Kidney (tissue), 14 donors: ENCODE results near the gene WNT7A. TPM values are rescaled to one million over a fixed set of nuclear protein-coding genes. Genes with fewer than 3 reads are reported as not detected.

Source experiments
- DNase-seq, 5 donors: peaks; one replicate each; pipeline ENCODE4 v3.0.0-alpha.2; 2013 to 2020
- FAIRE-seq: peaks from 2 replicates; lab custom pipeline; 2012; peaks lifted over from hg19 to GRCh38; lab: Jason Lieb, UNC
- H3K27ac ChIP-seq, 2 donors: one replicate each; pipeline ENCODE4 v1.7.0; 2013; ENCODE audit warnings: low read depth in 2 of 2, low read length in 2 of 2, inconsistent platforms in 1 of 2
- H3K27me3 ChIP-seq: one replicate; pipeline ENCODE4 v1.7.1; 2013; ENCODE audit warnings: low read length, inconsistent platforms; ENCODE audit not compliant: control insufficient read depth, insufficient read depth
- H3K36me3 ChIP-seq, 3 donors: one replicate each; pipeline versions ENCODE4 v1.7.0 to v1.7.1; 2013; ENCODE audit warnings: low read length in 3 of 3, control low read depth in 1 of 3, inconsistent platforms in 1 of 3; ENCODE audit not compliant: insufficient read depth in 3 of 3, control insufficient read depth in 2 of 3
- H3K4me1 ChIP-seq, 3 donors: one replicate each; pipeline versions ENCODE4 v1.7.0 to v1.7.1; 2013; ENCODE audit warnings: low read length in 3 of 3, inconsistent platforms in 1 of 3, low read depth in 1 of 3; ENCODE audit not compliant: control insufficient read depth in 2 of 3, insufficient read depth in 2 of 3
- H3K4me3 ChIP-seq, 3 donors: one replicate each; pipeline versions ENCODE4 v1.7.0 to v1.8.1; 2013; ENCODE audit warnings: low read length in 3 of 3, control low read depth in 1 of 3, inconsistent platforms in 1 of 3
- H3K9ac ChIP-seq, 3 donors: one replicate each; pipeline versions ENCODE4 v1.7.0 to v1.7.1; 2013; ENCODE audit warnings: low read length in 3 of 3, control low read depth in 1 of 3, inconsistent platforms in 1 of 3
- H3K9me3 ChIP-seq, 3 donors: one replicate each; pipeline versions ENCODE4 v1.7.0 to v1.7.1; 2013; ENCODE audit warnings: low read length in 3 of 3, control low read depth in 1 of 3, inconsistent platforms in 1 of 3; ENCODE audit not compliant: control insufficient read depth in 2 of 3, insufficient read depth in 1 of 3
- CTCF ChIP-seq: IDR thresholded peaks from 3 replicates; pipeline ENCODE4 v1.5.1; 2012; ENCODE audit warnings: mild to moderate bottlenecking, moderate library complexity, borderline replicate concordance; ENCODE audit not compliant: insufficient read depth; ENCODE audit errors: extremely low read depth
- intact Hi-C: fragments of 100-400 bp; cut with DNase I; formaldehyde crosslinking; loops from one replicate; pipeline ENCODE4 v1.11.1; 2022
- polyA plus RNA-seq: library from polyadenylated mRNA; stranded (reverse); fragments of 350-450 nt; fragmentation: Illumina TruSeq; extraction: RNeasy Lipid Tissue Mini Kit (QIAGEN cat#74804); gene quantifications from one replicate; pipeline ENCODE4 v1.2.3, GENCODE V29; 2014; ENCODE audit warnings: low read depth, low replicate concordance; ENCODE audit not compliant: insufficient read depth
- total RNA-seq: library from RNA; stranded (reverse); fragmentation: NEBNext Ultra II Directional; extraction: Animal tissue kit (Norgen Biotek cat#: 25700); gene quantifications from one replicate; pipeline ENCODE4 v1.2.1, GENCODE V29; 2021
- donor health status: control.
- donor health status: control.
- donor health status: control.
- donor health status: control.
- donor health status: control.
- donor health status: DM: yes; HTN: yes; CAD: no.
- donor health status: Normal renal cell carcinoma (clear cell type).

Gene WNT7A
- total and polyA plus RNA-seq, 2 donors from 2014 or later: 0.13 to 3.3 TPM

- Histone ChIP-seq H3K27me3 (no peaks in the 10 kb centered on the region), H3K36me3 (no peaks in the 10 kb centered on the region), H3K27ac (no peak overlapping the region), H3K9me3 (no peaks in the 10 kb centered on the region), H3K9ac (no peak overlapping the region), H3K4me3 (no peak overlapping the region), H3K4me1 (no peaks in the 10 kb centered on the region)
- FAIRE-seq (no peak), DNase-seq (no peak)
- TF ChIP-seq CTCF: no peak
- intact Hi-C loops: no loop called here
Observed at GRCh38 chr3:13829311-13829710, 50.6 kb downstream of the WNT7A start.

DNA sequence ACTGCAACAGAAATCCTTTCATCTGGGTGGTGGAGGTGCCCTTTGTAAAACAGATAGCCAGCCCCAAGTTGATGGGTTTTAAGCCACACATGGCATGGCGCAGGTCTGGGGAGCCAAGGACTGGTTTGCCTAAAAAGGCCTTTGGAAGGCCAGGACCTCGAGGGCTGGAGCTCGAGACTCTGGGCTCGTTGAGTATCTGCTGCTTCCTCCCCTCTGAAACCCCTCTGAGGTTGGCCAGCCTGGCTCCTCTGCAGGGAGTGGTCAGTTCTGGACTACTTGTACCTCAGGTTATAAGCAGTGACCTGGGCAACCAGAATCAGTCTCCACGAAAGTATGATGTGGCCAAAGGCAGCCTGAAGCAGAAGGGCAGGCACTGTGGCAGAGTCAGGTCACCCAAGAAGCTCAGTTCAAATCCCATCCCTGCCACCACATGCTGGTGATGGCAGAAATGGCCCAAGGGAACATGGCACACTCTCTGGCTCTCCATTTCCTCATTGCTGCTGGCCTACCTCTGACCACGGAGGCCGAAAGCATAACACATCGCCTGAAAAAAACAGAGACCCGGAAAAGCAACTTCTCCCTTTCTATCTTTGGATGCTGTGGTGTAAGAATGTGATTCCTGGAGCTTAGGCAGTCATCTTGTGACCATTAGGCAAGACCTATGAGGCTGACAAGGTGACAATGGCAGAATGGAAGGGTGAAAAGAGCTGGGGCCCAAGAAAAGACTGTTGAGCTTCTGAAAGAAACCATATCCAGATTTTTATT is 51.2 kb downstream of the WNT7A start:
- intact Hi-C loops: no loop called here
- H3K4me1 ChIP-seq: no peaks in the 10 kb centered on the region
- no peak overlapping the region for H3K4me3 ChIP-seq
- H3K9me3 ChIP-seq: no peaks in the 10 kb centered on the region
- no peak for FAIRE-seq
- H3K36me3 ChIP-seq: no peaks in the 10 kb centered on the region
- no peak for TF ChIP-seq CTCF
- no peaks in the 10 kb centered on the region for H3K27me3 ChIP-seq
- no peak overlapping the region for H3K9ac ChIP-seq
- no peak for DNase-seq
- no peak overlapping the region for H3K27ac ChIP-seq

- H3K4me3 ChIP-seq: no peak overlapping the region
- no peak overlapping the region for H3K9ac ChIP-seq
- FAIRE-seq: no peak
- DNase-seq: no peak
- no peaks in the 10 kb centered on the region for H3K9me3 ChIP-seq
- no peaks in the 10 kb centered on the region for H3K36me3 ChIP-seq
- no peaks in the 10 kb centered on the region for H3K4me1 ChIP-seq
- no peaks in the 10 kb centered on the region for H3K27me3 ChIP-seq
- intact Hi-C loops: no loop called here
- H3K27ac ChIP-seq: no peak overlapping the region
- TF ChIP-seq CTCF: no peak
Observed at GRCh38 chr3:13827699-13828098, 52.2 kb downstream of the WNT7A start.

GRCh38 chr3:13827256-13827655 is 52.6 kb downstream of the WNT7A start:
- H3K4me1 ChIP-seq: no peaks in the 10 kb centered on the region
- H3K27ac ChIP-seq: no peak overlapping the region
- H3K9ac ChIP-seq: no peak overlapping the region
- H3K9me3 ChIP-seq: no peaks in the 10 kb centered on the region
- intact Hi-C loops: no loop called here
- FAIRE-seq: no peak
- peak in 1 of 5 donors; percentile 59 for DNase-seq
- TF ChIP-seq CTCF: no peak
- no peak overlapping the region for H3K4me3 ChIP-seq
- no peaks in the 10 kb centered on the region for H3K27me3 ChIP-seq
- no peaks in the 10 kb centered on the region for H3K36me3 ChIP-seq
